GM18951 (cell line): ENCODE measurements around the gene RASAL2.

Experiments used
- POLR2A ChIP-seq: IDR thresholded peaks from 4 replicates; pipeline ENCODE4 v1.6.1; 2011; ENCODE audit warnings: mild to moderate bottlenecking; ENCODE audit not compliant: insufficient read length, insufficient read depth; ENCODE audit errors: extremely low read depth
- in situ Hi-C: fragments of 300-500 bp; cut with MboI; formaldehyde crosslinking; loops from one replicate; pipeline ENCODE4 v1.12.0; 2022; ENCODE audit warnings: low sequenced_read_pairs, mixed read lengths, inconsistent platforms; ENCODE audit not compliant: unreplicated experiment

Gene RASAL2

GRCh38 chr1:178093951-178094738, at the start of gene RASAL2:
TSS of gene RASAL2 (plus strand) at chr1:178094104. CDS start at chr1:178094493, 389 bp downstream.
- TF ChIP-seq POLR2A, result no peak
- in situ Hi-C loops, result no loop called here

GRCh38 chr1:178046591-178047270, 47.2 kb upstream of the RASAL2 start:
- TF ChIP-seq POLR2A, result no peak
- in situ Hi-C loops, result no loop called here

GRCh38 chr1:178047403-178048093, 46.4 kb upstream of the RASAL2 start:
- TF ChIP-seq POLR2A, result no peak
- in situ Hi-C loops, result no loop called here

- in situ Hi-C loops, result no loop called here
- no peak for TF ChIP-seq POLR2A
Measured at GRCh38 chr1:178048426-178048825, 45.5 kb upstream of the RASAL2 start.

GRCh38 chr1:178048883-178049282, 45.0 kb upstream of the RASAL2 start:
- TF ChIP-seq POLR2A, result no peak
- in situ Hi-C loops, result no loop called here

- TF ChIP-seq POLR2A, result no peak
- in situ Hi-C loops, result no loop called here
Measured at GRCh38 chr1:178050084-178050483, 43.8 kb upstream of the RASAL2 start.

GRCh38 chr1:178051071-178051470, 42.8 kb upstream of the RASAL2 start:
- TF ChIP-seq POLR2A, result no peak
- in situ Hi-C loops, result no loop called here

- in situ Hi-C loops, result no loop called here
- no peak for TF ChIP-seq POLR2A
Measured at GRCh38 chr1:178052650-178053461, 41.0 kb upstream of the RASAL2 start.

- in situ Hi-C loops, result no loop called here
- TF ChIP-seq POLR2A, result no peak
Measured at GRCh38 chr1:178055093-178055492, 38.8 kb upstream of the RASAL2 start.

GRCh38 chr1:178055779-178056471, 38.0 kb upstream of the RASAL2 start:
- no peak for TF ChIP-seq POLR2A
- in situ Hi-C loops, result no loop called here

- in situ Hi-C loops, result no loop called here
- no peak for TF ChIP-seq POLR2A
Measured at GRCh38 chr1:178057141-178057765, 36.7 kb upstream of the RASAL2 start.

- in situ Hi-C loops, result no loop called here
- no peak for TF ChIP-seq POLR2A
Measured at GRCh38 chr1:178057912-178058534, 35.9 kb upstream of the RASAL2 start.
